CD4-positive, alpha-beta T cell treated with Interleukin-15 for 4 hours (primary cell): Measurements from ENCODE around the gene ZFP36.
"Not testable (repeated sequence)": the region's sequence is repeated elsewhere in the genome, so short reads cannot be mapped to it uniquely, and the experiment has no call there.

Experiments used
- DNase-seq: peaks from one replicate; pipeline ENCODE4 v3.0.0-alpha.2; 2020; ENCODE audit warnings: low spot score

ZFP36 gene

DNA sequence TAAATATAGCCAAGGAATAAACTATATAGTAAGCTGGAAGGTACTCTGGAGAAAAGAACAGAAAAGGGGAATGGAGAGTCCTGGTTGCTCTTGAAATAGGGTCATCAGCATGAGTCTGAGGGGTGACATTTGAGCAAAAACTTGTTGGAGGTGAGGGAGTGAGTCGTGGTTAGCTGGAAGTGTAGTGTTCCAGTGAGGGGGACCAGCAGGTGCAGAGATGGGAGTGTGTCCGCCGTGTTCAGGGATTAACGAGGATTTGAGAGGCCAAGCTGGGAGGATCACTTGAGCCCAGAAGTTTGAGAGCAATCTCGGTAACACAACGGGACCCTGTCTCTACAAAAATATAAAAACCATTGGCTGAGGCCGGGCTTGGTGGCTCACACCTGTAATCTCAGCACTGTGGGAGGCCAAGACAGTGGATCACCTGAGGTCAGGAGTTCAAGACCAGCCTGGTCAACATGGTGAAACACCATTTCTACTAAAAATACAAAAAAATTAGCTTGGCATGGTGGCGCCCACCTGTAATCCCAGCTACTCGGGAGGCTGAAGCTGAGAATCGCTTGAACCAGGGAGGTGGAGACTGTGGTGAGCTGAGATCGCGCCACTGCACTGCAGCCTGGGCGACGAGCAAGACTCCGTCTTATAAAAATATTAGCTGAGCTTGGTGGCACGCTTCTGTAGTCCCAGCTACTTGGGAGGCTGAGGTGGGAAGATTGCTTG is 39.9 kb downstream of the ZFP36 start:
- DNase-seq = no peak

DNA sequence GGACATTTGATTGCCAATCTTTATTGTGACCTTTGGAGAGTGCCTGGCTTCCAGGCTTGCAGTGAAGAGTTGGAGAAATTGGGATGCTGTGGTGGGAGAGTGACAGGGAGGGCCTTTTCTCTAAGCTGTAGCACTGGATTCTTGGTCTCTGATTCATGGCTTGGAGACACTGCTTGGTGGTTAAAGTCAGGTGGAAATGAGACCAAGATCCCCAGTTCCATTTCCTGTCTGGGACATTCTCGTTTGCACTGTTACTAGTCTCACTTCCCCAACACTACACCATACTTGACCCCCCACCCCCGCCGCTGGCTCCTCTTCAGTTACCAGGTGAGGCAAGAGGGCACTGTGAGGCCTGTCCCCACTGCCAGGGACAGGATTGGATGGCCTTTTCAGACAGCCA is 41.6 kb downstream of the ZFP36 start:
- no peak for DNase-seq

DNA sequence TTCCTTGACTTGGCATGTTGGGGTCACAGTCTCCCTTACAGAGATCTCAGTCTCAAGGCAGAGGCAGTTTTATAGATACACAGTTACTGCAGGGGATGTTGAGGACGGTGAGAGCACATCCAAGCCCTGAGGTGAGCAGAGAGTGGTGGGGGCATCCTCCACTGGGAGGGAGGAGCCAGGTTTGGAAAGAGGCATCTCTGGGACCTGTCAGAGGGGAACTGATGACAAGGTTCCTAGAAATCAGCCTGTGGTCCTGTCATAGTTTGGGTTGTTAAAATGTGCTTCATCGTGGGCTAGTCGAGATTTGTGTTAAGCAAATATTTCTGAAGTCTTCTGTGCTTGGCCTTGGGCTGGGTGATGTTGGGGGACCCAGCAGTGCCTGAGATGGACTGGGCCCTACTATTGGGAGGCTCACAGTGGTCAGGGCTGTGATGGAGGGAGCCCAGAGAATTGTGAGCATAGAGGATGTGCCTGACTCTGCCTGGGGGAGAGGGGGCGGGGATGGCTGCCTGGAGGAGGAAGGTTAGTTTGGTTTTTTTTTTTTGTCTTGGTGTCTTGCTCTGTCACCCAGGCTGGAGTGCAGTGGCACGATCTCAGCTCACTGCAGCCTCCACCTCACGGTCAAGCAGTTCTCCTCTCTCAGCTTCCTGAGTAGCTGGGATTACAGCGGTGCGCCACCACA is 42.6 kb downstream of the ZFP36 start:
- peak; percentile 14 for DNase-seq

DNA sequence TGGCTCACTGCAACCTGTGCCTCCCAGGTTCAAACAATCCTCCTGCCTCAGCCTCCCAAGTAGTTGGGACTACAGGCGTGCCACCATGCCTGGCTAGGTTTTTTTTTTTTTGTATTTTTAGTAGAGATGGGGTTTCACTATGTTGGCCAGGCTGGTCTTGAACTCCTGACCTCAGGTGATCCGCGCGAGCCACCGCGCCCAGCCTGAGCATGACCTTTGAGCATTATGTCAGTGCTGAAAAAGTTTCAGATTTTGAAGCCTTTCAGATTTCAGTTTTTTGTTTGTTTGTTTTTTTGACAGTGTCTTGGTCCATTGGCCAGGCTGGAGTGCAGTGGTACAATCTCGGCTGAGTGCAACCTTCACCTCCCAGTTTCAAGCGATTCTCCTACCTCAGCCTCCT is 44.6 kb downstream of the ZFP36 start:
- DNase-seq = not testable (repeated sequence)
